AG09309 (cell line): ENCODE measurements around the gene COL12A1.

Source experiments
- DNase-seq: peaks from one replicate; pipeline ENCODE4 v3.0.0-alpha.2; 2010; ENCODE audit warnings: low read depth
- H3K4me3 ChIP-seq: 2 replicates; pipeline ENCODE4 v1.5.1; 2011; ENCODE audit warnings: mild to moderate bottlenecking, low read depth, low read length, moderate library complexity; ENCODE audit not compliant: control insufficient read depth
- CTCF ChIP-seq: IDR thresholded peaks from 2 replicates; pipeline ENCODE4 v1.5.1; 2011; ENCODE audit warnings: mild to moderate bottlenecking, low read depth, low read length, inconsistent platforms; ENCODE audit not compliant: insufficient read depth, control insufficient read depth; ENCODE audit errors: missing control alignments

Gene COL12A1

GRCh38 chr6:75101896-75102295 lies 104.0 kb downstream of the COL12A1 start:
- no peak overlapping the region for H3K4me3 ChIP-seq
- no peak for TF ChIP-seq CTCF
- DNase-seq: peak; percentile 63

DNA sequence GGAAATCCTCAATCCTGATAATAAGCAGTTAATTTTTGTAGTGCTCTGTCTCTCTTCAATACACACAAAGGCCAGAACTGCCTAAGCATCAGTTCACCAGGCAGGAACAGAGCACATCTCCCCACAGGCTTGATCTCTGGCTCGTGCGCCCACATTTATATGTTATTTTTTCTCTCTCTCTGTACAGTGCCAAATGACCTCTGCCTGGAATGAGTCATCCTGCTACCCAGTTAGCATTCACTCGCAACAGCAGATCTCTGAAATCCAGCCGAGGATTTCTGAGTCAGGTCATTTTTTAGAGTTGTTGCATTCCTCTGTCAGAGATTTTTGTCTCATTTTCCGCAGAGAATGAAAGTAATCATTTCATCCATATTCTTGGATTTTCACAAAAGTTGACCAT lies 107.1 kb downstream of the COL12A1 start:
- DNase-seq: peak; percentile 89
- no peak for TF ChIP-seq CTCF

DNA sequence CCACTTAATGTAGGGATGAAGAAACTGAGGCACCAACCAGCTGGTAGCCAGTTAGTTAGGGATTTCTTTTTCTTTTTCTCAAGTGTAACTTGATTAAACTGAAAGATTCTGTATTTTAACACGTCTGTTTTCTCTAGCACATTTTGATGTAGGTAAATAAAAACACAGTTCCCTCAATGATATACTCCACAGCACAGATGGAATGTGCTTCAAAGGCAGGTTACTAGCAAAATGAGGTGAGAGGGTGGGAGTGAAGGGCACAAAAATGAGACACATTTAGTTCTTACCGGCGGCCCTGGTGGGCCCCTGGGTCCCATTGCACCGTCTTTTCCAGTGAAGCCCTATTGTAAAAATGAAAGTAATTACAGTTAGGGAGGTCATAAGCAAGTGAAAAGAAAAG lies 108.9 kb downstream of the COL12A1 start:
- no peak for DNase-seq
- H3K4me3 ChIP-seq: no peak overlapping the region
- no peak for TF ChIP-seq CTCF

More for the DNA sequence above, 107.1 kb downstream of the COL12A1 start:
- H3K4me3 ChIP-seq: no peak overlapping the region

DNA sequence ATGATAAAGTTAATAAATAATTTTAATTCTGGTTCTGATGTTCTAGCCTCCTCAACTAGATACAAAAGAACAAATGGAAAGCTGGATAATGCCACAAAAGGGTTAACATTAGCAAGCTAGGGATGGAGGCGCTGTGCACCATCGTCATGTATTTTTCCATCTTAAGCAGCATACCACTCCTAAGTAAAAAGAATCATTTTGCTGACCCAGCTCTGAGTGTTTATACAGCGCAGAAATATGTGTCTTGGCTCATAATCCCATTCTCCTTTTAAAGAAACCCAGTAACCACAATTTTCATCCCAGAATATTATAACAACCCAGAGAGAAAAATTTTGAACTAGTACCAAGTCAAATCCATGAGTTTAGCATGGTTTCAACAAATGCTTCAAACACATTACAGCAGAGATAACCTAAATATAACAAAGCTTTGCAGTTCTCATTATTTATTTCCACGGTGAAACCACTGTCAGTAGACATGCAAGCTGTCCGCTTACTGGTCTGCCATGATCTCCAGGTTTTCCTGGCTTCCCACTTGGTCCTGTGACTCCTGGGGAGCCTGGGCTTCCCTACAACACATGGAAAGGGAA lies 111.1 kb downstream of the COL12A1 start:
- TF ChIP-seq CTCF: peak; percentile 13
- DNase-seq: peak; percentile 68
- no peak overlapping the region for H3K4me3 ChIP-seq

DNA sequence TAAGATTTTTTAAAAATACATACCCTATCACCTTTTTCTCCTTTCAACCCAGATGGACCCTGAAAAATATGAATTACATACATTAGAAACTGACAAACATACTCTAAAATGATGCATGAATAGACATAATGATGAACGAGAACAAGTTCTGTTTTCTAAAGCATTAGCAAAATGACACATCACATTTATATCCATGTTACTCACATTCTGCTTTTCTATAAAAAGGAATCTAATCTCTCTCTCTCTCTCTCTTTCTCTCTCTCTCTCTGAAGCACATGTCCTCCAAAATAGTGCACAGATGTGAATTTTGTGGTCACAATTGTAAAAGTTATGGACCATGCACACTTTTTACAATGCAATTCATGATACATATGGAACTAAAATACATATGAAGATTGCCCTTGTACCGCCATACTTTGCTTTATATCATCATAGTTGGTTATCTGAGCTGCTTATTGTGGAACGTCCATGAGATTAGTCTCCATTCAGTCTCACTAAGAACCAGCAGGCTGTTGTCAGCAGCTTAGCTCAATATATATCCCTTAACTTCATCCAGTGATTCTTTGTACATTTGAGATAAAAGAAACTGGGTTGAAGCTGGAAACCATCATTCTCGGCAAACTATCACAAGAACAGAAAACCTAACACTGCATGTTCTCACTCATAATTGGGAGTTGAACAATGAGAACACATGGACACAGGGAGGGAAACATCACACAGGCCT lies 114.2 kb downstream of the COL12A1 start:
- TF ChIP-seq CTCF: no peak
- no peak overlapping the region for H3K4me3 ChIP-seq
- no peak for DNase-seq

DNA sequence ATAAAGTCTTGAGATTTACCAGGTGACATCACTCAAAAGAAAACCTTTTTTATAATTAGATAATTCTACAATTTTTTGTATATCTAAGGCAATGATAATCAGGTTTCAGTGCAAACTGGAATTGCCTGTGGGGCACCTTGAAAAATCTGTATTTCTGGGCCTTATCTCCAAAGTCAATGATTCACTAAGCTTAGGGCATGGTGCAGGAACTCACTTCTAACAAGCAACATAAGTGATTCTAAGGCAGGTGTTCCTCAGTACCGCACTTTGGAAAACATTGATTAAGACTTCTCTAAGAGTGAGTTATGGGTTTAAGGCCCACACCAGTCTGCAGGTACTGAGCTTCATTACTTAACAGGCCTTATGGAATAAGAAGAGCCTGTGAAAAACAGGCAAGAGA lies 115.3 kb downstream of the COL12A1 start:
- H3K4me3 ChIP-seq: no peak overlapping the region
- no peak for DNase-seq
- TF ChIP-seq CTCF: no peak
